ENCODE results near the gene DTD1.

The DTD1 gene

GRCh38 chr20:18587665-18588573 is at the start of gene DTD1:
Gene DTD1 (plus strand): TSS chr20:18588054. CDS start chr20:18588073, 19 bp downstream.
- in situ Hi-C loops (cut with HindIII; ENCODE audit: low sequenced_read_pairs) = no loop called here
- H3K4me3 ChIP-seq (ENCODE audit: low read depth, low read length) = peak within 1 kb of the TSS; percentile 62
- DNase-seq (ENCODE audit: low read depth, low spot score) = peak; percentile 86
- TF ChIP-seq, protein P1, sequence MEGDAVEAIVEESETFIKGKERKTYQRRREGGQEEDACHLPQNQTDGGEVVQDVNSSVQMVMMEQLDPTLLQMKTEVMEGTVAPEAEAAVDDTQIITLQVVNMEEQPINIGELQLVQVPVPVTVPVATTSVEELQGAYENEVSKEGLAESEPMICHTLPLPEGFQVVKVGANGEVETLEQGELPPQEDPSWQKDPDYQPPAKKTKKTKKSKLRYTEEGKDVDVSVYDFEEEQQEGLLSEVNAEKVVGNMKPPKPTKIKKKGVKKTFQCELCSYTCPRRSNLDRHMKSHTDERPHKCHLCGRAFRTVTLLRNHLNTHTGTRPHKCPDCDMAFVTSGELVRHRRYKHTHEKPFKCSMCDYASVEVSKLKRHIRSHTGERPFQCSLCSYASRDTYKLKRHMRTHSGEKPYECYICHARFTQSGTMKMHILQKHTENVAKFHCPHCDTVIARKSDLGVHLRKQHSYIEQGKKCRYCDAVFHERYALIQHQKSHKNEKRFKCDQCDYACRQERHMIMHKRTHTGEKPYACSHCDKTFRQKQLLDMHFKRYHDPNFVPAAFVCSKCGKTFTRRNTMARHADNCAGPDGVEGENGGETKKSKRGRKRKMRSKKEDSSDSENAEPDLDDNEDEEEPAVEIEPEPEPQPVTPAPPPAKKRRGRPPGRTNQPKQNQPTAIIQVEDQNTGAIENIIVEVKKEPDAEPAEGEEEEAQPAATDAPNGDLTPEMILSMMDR (IDR thresholded peaks at IDR 0.05; ENCODE audit: low read depth, low read length) = peak; percentile 59

DNA sequence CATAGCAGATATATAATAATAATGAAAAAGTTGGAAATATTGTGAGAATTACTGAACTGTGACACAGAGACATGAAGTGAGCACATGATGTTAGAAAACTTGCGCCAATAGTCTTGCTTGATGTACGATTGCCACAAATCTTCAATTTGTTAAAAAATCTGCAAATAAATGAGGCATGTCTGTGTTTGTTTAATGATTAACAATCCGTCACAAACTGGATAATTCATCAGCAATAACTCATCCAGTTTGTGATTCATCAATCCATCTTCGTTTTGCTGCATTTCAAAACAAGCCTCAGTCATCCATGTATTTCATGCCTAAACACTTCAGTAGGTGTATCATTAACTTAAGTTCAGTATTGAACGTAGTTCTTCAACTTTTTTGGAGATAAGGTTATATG is 46.1 kb upstream of the DTD1 start:
- DNase-seq (ENCODE audit: low read depth, low spot score) = no peak
- in situ Hi-C loops (cut with HindIII; ENCODE audit: low sequenced_read_pairs) = no loop called here
- TF ChIP-seq, protein P1 (IDR thresholded peaks at IDR 0.05; ENCODE audit: low read depth, low read length) = no peak
- H3K4me3 ChIP-seq (ENCODE audit: low read depth, low read length) = no peak overlapping the region

DNA sequence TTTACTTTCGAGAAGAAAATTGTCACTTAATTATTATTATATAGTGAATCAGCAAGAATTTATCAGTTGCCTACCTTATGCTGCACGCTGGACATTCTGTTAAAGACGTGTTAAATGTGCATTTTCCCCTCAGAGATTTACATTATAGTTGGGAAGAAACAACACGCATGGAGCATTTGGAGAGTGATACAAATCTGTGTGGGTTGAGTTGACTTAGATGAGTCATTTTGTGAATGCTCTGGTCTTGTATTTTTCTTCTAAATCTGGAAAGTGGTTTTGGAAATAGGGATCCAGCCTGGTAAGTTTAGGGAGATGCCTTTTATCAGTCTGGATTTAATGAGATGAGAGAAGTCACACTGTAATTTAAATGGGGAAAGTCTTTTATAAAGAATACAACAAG is 44.6 kb upstream of the DTD1 start:
- TF ChIP-seq, protein P1 (IDR thresholded peaks at IDR 0.05; ENCODE audit: low read depth, low read length) = no peak
- in situ Hi-C loops (cut with HindIII; ENCODE audit: low sequenced_read_pairs) = no loop called here
- DNase-seq (ENCODE audit: low read depth, low spot score) = no peak
- no peak overlapping the region for H3K4me3 ChIP-seq (ENCODE audit: low read depth, low read length)

GRCh38 chr20:18543932-18544331 is 43.9 kb upstream of the DTD1 start:
- no peak overlapping the region for H3K4me3 ChIP-seq (ENCODE audit: low read depth, low read length)
- no peak for DNase-seq (ENCODE audit: low read depth, low spot score)
- TF ChIP-seq, protein P1 (IDR thresholded peaks at IDR 0.05; ENCODE audit: low read depth, low read length) = no peak
- in situ Hi-C loops (cut with HindIII; ENCODE audit: low sequenced_read_pairs) = no loop called here

DNA sequence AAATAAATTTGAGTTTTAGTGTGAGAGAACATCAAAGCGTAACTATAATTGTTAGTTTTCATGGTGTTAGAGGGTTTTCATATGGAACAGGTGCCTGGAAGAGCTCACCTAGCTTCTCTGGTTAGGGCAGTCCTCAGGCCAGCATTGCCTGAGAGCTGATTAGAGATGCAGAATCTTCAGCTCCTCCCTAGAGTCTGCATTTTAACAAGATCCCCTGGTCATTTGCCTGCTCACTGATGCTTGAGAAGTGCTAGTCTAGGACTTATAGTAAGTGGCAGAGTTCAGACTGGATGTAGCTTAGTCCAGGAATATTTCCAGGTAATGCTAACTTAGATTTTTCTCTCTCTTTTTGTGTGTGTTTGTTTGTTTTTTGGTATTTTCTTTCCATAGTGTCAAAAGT is 42.3 kb upstream of the DTD1 start:
- no peak overlapping the region for H3K4me3 ChIP-seq (ENCODE audit: low read depth, low read length)
- DNase-seq (ENCODE audit: low read depth, low spot score) = no peak
- TF ChIP-seq, protein P1 (IDR thresholded peaks at IDR 0.05; ENCODE audit: low read depth, low read length) = no peak
- in situ Hi-C loops (cut with HindIII; ENCODE audit: low sequenced_read_pairs) = no loop called here

DNA sequence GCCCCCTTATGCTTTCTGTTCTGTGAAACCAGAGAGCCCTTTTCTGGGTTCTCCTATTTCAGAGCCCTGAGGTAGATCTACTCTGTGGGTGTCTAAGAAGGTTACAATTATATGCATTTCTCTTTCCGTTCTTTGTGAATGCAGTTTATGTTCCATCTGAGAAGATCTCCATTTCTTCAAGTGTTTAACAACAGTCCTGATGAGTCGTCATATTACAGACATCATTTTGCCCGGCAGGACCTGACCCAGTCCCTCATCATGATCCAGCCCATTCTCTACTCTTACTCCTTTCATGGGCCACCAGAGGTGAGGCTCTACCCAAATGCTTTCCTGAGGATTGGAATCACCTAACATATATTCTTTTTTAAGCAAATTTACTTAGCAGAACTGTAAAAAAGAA is 39.4 kb upstream of the DTD1 start:
- in situ Hi-C loops (cut with HindIII; ENCODE audit: low sequenced_read_pairs) = no loop called here
- H3K4me3 ChIP-seq (ENCODE audit: low read depth, low read length) = no peak overlapping the region
- DNase-seq (ENCODE audit: low read depth, low spot score) = no peak
- TF ChIP-seq, protein P1 (IDR thresholded peaks at IDR 0.05; ENCODE audit: low read depth, low read length) = no peak
